Measurements from ENCODE around the gene HHAT. TPM values are rescaled to one million over a fixed set of nuclear protein-coding genes. Genes with fewer than 3 reads are reported as not detected.
A peak's percentile ranks its signal among the peaks of the same experiment; 100 is the strongest.

The HHAT gene
- total and polyA plus RNA-seq, 12 donors: 0.81 to 4.3 (median 2.6) TPM

GRCh38 chr1:210294999-210295745 is 33.5 kb upstream of the HHAT start:
- no peaks in the 10 kb centered on the region for H3K36me3 ChIP-seq
- peak overlapping the region; percentile 10 to 89 (median 60) for H3K27ac ChIP-seq
- DNase-seq (peak; percentile 60 to 63), ATAC-seq (peak in 7 of 8 donors; percentile 53 to 66 (median 59))
- TF ChIP-seq, protein P1, sequence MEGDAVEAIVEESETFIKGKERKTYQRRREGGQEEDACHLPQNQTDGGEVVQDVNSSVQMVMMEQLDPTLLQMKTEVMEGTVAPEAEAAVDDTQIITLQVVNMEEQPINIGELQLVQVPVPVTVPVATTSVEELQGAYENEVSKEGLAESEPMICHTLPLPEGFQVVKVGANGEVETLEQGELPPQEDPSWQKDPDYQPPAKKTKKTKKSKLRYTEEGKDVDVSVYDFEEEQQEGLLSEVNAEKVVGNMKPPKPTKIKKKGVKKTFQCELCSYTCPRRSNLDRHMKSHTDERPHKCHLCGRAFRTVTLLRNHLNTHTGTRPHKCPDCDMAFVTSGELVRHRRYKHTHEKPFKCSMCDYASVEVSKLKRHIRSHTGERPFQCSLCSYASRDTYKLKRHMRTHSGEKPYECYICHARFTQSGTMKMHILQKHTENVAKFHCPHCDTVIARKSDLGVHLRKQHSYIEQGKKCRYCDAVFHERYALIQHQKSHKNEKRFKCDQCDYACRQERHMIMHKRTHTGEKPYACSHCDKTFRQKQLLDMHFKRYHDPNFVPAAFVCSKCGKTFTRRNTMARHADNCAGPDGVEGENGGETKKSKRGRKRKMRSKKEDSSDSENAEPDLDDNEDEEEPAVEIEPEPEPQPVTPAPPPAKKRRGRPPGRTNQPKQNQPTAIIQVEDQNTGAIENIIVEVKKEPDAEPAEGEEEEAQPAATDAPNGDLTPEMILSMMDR (IDR thresholded peaks at IDR 0.05): no peak
- H3K9me3 ChIP-seq: no peaks in the 10 kb centered on the region
- WGBS, 2 donors: 43 to 44% methylated on average over 10 of the region's 10 CpGs
- intact Hi-C loops (cut with DNase I): loop anchor here in 6 of 10 donors (5.0 to 10.0 kb wide), 3 partner anchors 58 to 63 kb away; partner anchors contain the start of gene SERTAD4 (in 3 of the 6)
- peaks cover 3 to 66% (median 25%) of the 10 kb centered on the region in 9 donors for H3K4me1 ChIP-seq
- peaks cover 0 to 32% (median 0%) of the 10 kb centered on the region in 7 donors for H3K27me3 ChIP-seq
- no peak overlapping the region for H3K4me3 ChIP-seq

GRCh38 chr1:210296682-210297081 is 32.0 kb upstream of the HHAT start:
- TF ChIP-seq, protein P1 (IDR thresholded peaks at IDR 0.05): no peak
- H3K27ac ChIP-seq: peak overlapping the region in 1 of 10 donors; percentile 89
- WGBS, 2 donors: 94 to 96% methylated on average over 3 of the region's 3 CpGs
- intact Hi-C loops (cut with DNase I): loop anchor here in 2 of 10 donors (5.0 to 10.0 kb wide), 2 partner anchors 62 to 64 kb away; partner anchors contain the start of gene SERTAD4 (in 2 of the 2)
- peaks cover 0 to 18% (median 0%) of the 10 kb centered on the region in 7 donors for H3K27me3 ChIP-seq
- DNase-seq (no peak), ATAC-seq (no peak)
- no peaks in the 10 kb centered on the region for H3K9me3 ChIP-seq
- H3K4me1 ChIP-seq: peaks cover 3 to 76% (median 30%) of the 10 kb centered on the region in 9 donors
- no peaks in the 10 kb centered on the region for H3K36me3 ChIP-seq
- H3K4me3 ChIP-seq: no peak overlapping the region

DNA sequence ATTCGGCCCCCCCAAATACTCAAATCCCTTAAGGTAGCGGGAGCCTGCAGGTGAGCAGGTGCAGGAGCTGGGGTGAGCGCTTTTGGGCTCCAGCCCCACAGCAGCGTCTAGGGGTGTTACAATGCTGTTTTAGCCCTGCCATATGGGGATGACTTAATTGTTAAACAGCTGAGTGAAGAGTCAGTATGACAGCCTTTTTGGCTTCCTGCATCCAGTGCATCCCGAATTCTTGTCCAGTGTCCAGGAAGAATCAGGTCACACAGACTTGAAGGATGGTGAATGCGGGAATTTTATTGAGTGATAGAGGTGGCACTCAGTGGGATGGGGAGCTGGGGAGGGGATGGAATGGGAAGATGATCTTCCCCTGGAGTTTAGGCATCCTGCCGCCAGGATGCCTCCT is 30.4 kb upstream of the HHAT start:
- Histone ChIP-seq H3K27me3 (peaks cover 0 to 2% (median 0%) of the 10 kb centered on the region in 7 donors), H3K27ac (peak overlapping the region in 1 of 10 donors; percentile 31), H3K4me3 (no peak overlapping the region), H3K9me3 (no peaks in the 10 kb centered on the region), H3K4me1 (peaks cover 3 to 68% (median 24%) of the 10 kb centered on the region in 9 donors), H3K36me3 (no peaks in the 10 kb centered on the region)
- TF ChIP-seq, protein P1 (IDR thresholded peaks at IDR 0.05): no peak
- ATAC-seq (no peak), DNase-seq (no peak)
- intact Hi-C loops (cut with DNase I): loop anchor here in 2 of 10 donors (5.0 to 10.0 kb wide), 2 partner anchors 63 to 66 kb away; partner anchors contain the start of gene SERTAD4 (in 2 of the 2)
- WGBS, 2 donors: 76 to 82% methylated on average over 7 of the region's 7 CpGs

GRCh38 chr1:210298936-210299335 is 29.8 kb upstream of the HHAT start:
- intact Hi-C loops (cut with DNase I): loop anchor here in 2 of 10 donors (5.0 to 10.0 kb wide), 2 partner anchors 64 to 67 kb away; partner anchors contain the start of gene SERTAD4 (in 2 of the 2)
- Histone ChIP-seq H3K9me3 (no peaks in the 10 kb centered on the region), H3K36me3 (no peaks in the 10 kb centered on the region), H3K27ac (peak overlapping the region in 1 of 10 donors; percentile 31), H3K27me3 (no peaks in the 10 kb centered on the region), H3K4me1 (peaks cover 3 to 62% (median 21%) of the 10 kb centered on the region in 9 donors), H3K4me3 (no peak overlapping the region)
- DNase-seq (no peak), ATAC-seq (no peak)
- TF ChIP-seq, protein P1 (IDR thresholded peaks at IDR 0.05): no peak

Measured in heart right ventricle (tissue), 16 donors.